ENCODE results near the gene OTOGL.
"Not testable (repeated sequence)": the region's sequence is repeated elsewhere in the genome, so short reads cannot be mapped to it uniquely, and the experiment has no call there.

Gene OTOGL

GRCh38 chr12:80218925-80219324 is 119.6 kb downstream of the OTOGL start:
- not testable (repeated sequence) for FAIRE-seq

GRCh38 chr12:80219345-80219744 is 120.0 kb downstream of the OTOGL start:
- FAIRE-seq (no peak), DNase-seq (ENCODE audit: low spot score) (no peak)

More at GRCh38 chr12:80218925-80219324, 119.6 kb downstream of the OTOGL start:
- not testable (repeated sequence) for DNase-seq (ENCODE audit: low spot score)

GRCh38 chr12:80222261-80222660 is 122.9 kb downstream of the OTOGL start:
- no peak for FAIRE-seq
- no peak for DNase-seq (ENCODE audit: low spot score)

GRCh38 chr12:80226576-80226975 is 127.2 kb downstream of the OTOGL start:
- DNase-seq (ENCODE audit: low spot score) = no peak
- no peak for FAIRE-seq

- not testable (repeated sequence) for FAIRE-seq; DNase-seq (ENCODE audit: low spot score)
These were observed 128.6 kb downstream of the OTOGL start for GRCh38 chr12:80227904-80228303.

GRCh38 chr12:80230068-80230467 is 130.7 kb downstream of the OTOGL start:
- DNase-seq (ENCODE audit: low spot score) = no peak
- FAIRE-seq = no peak

GRCh38 chr12:80232837-80233236 is 133.5 kb downstream of the OTOGL start:
- DNase-seq (ENCODE audit: low spot score) = no peak

GRCh38 chr12:80233926-80234325 is 134.6 kb downstream of the OTOGL start:
- no peak for FAIRE-seq
- no peak for DNase-seq (ENCODE audit: low spot score)

More at GRCh38 chr12:80232837-80233236, 133.5 kb downstream of the OTOGL start:
- FAIRE-seq = no peak

- DNase-seq (ENCODE audit: low spot score) (no peak), FAIRE-seq (no peak)
These were observed 135.3 kb downstream of the OTOGL start for GRCh38 chr12:80234667-80235066.

GRCh38 chr12:80235944-80236343 is 136.6 kb downstream of the OTOGL start:
- FAIRE-seq (no peak), DNase-seq (ENCODE audit: low spot score) (no peak)

GRCh38 chr12:80239867-80240266 is 140.5 kb downstream of the OTOGL start:
- FAIRE-seq (no peak), DNase-seq (ENCODE audit: low spot score) (no peak)

GRCh38 chr12:80241576-80242273 is 142.4 kb downstream of the OTOGL start:
- no peak for DNase-seq (ENCODE audit: low spot score)
- no peak for FAIRE-seq

GRCh38 chr12:80242321-80242720 is 143.0 kb downstream of the OTOGL start:
- DNase-seq (ENCODE audit: low spot score) (no peak), FAIRE-seq (no peak)

GRCh38 chr12:80249581-80249980 is 150.2 kb downstream of the OTOGL start:
- FAIRE-seq; DNase-seq (ENCODE audit: low spot score): not testable (repeated sequence)

GRCh38 chr12:80257920-80258319 is 158.6 kb downstream of the OTOGL start:
- no peak for FAIRE-seq

GRCh38 chr12:80260269-80260668 is 160.9 kb downstream of the OTOGL start:
- DNase-seq (ENCODE audit: low spot score) = no peak
- FAIRE-seq = no peak

More at GRCh38 chr12:80257920-80258319, 158.6 kb downstream of the OTOGL start:
- DNase-seq (ENCODE audit: low spot score) = no peak

GRCh38 chr12:80261403-80261802 is 162.1 kb downstream of the OTOGL start:
- DNase-seq (ENCODE audit: low spot score) = no peak
- no peak for FAIRE-seq

GRCh38 chr12:80262346-80262745 is 163.0 kb downstream of the OTOGL start:
- DNase-seq (ENCODE audit: low spot score) = no peak
- FAIRE-seq = no peak

GRCh38 chr12:80262771-80263170 is 163.4 kb downstream of the OTOGL start:
- no peak for FAIRE-seq
- DNase-seq (ENCODE audit: low spot score) = no peak

GRCh38 chr12:80264386-80264785 is 165.0 kb downstream of the OTOGL start:
- FAIRE-seq (no peak), DNase-seq (ENCODE audit: low spot score) (no peak)

- FAIRE-seq (no peak), DNase-seq (ENCODE audit: low spot score) (no peak)
These were observed 165.6 kb downstream of the OTOGL start for GRCh38 chr12:80264891-80265290.

- FAIRE-seq = no peak
- peak; percentile 33 for DNase-seq (ENCODE audit: low spot score)
These were observed 169.8 kb downstream of the OTOGL start for GRCh38 chr12:80268924-80269749.

Data from urothelium cell line (cell line).